ENCODE data around the gene KIAA1958. TPM values are rescaled to one million over a fixed set of nuclear protein-coding genes. Genes with fewer than 3 reads are reported as not detected.
"Not testable (repeated sequence)": the region's sequence is repeated elsewhere in the genome, so short reads cannot be mapped to it uniquely, and the experiment has no call there.

The KIAA1958 gene
- total RNA-seq, 2 experiments from 2014 or later, result 5.6 to 6.8 TPM

DNA sequence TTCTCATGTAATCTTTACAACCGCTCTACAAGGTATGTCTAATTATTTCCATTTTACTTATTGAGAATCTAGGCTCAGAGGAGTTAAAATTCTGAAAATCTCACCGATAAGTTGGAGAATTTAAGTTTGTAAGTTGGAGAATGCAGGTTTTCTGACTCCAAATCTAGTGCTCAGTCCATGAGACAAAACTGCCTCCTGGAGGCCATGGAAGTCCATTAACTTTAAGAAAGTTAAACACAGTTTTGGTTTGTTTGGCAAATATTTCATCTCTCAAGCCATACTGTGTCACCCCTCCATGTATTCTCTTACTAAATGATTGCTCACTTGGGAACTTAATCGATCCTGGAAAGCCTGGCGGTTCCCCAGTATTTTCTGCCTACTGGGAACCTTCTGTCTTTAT, 178.7 kb downstream of the KIAA1958 start:
- Histone ChIP-seq H3K36me3 (ENCODE audit: insufficient read depth, low read length) (no peaks in the 10 kb centered on the region), H3K27me3 (ENCODE audit: control insufficient read depth in 1 of 2, insufficient read depth in 2 of 2, low read length in 2 of 2) (no peaks in the 10 kb centered on the region), H3K27ac (ENCODE audit: low read depth in 1 of 2, low read length in 2 of 2) (no peak overlapping the region), H3K9me3 (ENCODE audit: control insufficient read depth in 1 of 2, insufficient read depth in 1 of 2, low read length in 2 of 2) (no peaks in the 10 kb centered on the region), H3K4me3 (ENCODE audit: low read length) (no peak overlapping the region), H3K4me1 (ENCODE audit: insufficient read depth, low read length) (no peaks in the 10 kb centered on the region)
- Mint-ChIP-seq H3K9me3 (no peaks in the 10 kb centered on the region), H3K4me3 (no peak overlapping the region), H3K27ac (no peak overlapping the region), H3K36me3 (ENCODE audit: low read depth) (no peaks in the 10 kb centered on the region), H3K4me1 (ENCODE audit: low read depth) (no peaks in the 10 kb centered on the region), H3K27me3 (no peaks in the 10 kb centered on the region)
- DNase-seq (peak in 2 of 14 experiments; percentile 4), ATAC-seq (ENCODE audit: poor library complexity) (no peak)
- POLR2A ChIA-PET, result no interaction called here
- intact Hi-C loops (cut with DNase I, micrococcal nuclease), result no loop called here
- TF ChIP-seq, protein P1, sequence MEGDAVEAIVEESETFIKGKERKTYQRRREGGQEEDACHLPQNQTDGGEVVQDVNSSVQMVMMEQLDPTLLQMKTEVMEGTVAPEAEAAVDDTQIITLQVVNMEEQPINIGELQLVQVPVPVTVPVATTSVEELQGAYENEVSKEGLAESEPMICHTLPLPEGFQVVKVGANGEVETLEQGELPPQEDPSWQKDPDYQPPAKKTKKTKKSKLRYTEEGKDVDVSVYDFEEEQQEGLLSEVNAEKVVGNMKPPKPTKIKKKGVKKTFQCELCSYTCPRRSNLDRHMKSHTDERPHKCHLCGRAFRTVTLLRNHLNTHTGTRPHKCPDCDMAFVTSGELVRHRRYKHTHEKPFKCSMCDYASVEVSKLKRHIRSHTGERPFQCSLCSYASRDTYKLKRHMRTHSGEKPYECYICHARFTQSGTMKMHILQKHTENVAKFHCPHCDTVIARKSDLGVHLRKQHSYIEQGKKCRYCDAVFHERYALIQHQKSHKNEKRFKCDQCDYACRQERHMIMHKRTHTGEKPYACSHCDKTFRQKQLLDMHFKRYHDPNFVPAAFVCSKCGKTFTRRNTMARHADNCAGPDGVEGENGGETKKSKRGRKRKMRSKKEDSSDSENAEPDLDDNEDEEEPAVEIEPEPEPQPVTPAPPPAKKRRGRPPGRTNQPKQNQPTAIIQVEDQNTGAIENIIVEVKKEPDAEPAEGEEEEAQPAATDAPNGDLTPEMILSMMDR (IDR thresholded peaks at IDR 0.05), result no peak
- CTCF ChIA-PET, result no interaction called here

DNA sequence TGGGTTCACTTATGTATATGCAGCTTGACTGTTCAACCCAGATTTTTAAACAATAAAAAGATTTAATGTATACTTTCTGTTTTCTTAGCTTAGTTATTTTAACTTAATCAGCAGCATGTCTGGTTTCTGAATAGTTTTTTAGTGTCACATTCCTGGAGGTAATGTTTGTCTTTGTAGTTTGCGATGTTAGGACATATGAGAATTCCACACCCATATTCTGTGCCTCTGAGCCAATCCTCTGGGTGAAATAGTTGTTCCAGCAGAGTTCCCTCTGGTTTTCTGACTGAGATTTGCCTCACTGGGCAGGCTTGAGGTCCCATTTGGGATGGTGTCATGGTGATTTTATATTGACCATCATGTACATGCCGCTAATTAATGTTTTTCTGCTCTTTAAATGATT, 182.7 kb downstream of the KIAA1958 start:
- TF ChIP-seq, protein P1 (IDR thresholded peaks at IDR 0.05), result no peak
- no peak overlapping the region for H3K4me3 ChIP-seq (ENCODE audit: low read length)
- ATAC-seq (ENCODE audit: poor library complexity) (no peak), DNase-seq (no peak)
- H3K36me3 Mint-ChIP-seq (ENCODE audit: low read depth), result no peaks in the 10 kb centered on the region
- ChIA-PET CTCF (no interaction called here), POLR2A (no interaction called here)
- no peaks in the 10 kb centered on the region for H3K9me3 Mint-ChIP-seq
- H3K27me3 ChIP-seq (ENCODE audit: control insufficient read depth in 1 of 2, insufficient read depth in 2 of 2, low read length in 2 of 2), result no peaks in the 10 kb centered on the region
- no peak overlapping the region for H3K27ac ChIP-seq (ENCODE audit: low read depth in 1 of 2, low read length in 2 of 2)
- no peak overlapping the region for H3K27ac Mint-ChIP-seq
- H3K27me3 Mint-ChIP-seq, result no peaks in the 10 kb centered on the region
- intact Hi-C loops (cut with DNase I, micrococcal nuclease), result no loop called here
- no peaks in the 10 kb centered on the region for H3K4me1 Mint-ChIP-seq (ENCODE audit: low read depth)
- no peak overlapping the region for H3K4me3 Mint-ChIP-seq
- H3K36me3 ChIP-seq (ENCODE audit: insufficient read depth, low read length), result no peaks in the 10 kb centered on the region
- H3K9me3 ChIP-seq (ENCODE audit: control insufficient read depth in 1 of 2, insufficient read depth in 1 of 2, low read length in 2 of 2), result no peaks in the 10 kb centered on the region
- no peaks in the 10 kb centered on the region for H3K4me1 ChIP-seq (ENCODE audit: insufficient read depth, low read length)

DNA sequence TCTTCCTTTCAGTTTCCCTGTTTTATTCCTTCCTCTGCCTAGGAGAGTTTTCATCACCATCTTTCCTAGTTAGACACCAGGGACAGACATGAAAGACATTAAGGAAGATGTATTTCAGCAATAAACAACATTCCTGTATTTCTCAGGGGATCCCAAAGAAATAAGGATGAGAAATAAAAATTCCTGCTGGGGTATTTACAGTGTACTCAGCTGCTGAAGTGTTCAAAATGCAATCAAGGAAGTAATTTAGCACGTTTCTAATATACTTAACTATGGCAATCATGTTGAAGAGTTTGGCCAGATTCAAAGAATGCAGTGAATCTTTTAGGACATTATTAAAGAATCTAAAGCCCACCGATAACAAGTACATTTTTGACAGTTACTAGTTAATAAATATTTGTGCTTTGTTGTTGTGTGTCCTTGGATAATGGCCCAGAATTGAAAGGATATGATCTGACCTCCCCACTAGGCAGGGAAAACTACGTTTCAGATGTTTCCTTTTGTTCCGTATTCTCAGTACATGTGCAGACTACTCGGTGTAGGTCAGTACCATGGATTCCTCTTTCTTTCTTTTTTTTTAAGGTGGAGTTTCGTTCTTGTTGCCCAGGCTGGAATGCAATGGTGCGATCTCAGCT, 184.5 kb downstream of the KIAA1958 start:
- intact Hi-C loops (cut with DNase I, micrococcal nuclease), result no loop called here
- Histone ChIP-seq H3K4me1 (ENCODE audit: insufficient read depth, low read length) (no peaks in the 10 kb centered on the region), H3K27ac (ENCODE audit: low read depth in 1 of 2, low read length in 2 of 2) (no peak overlapping the region), H3K9me3 (ENCODE audit: control insufficient read depth in 1 of 2, insufficient read depth in 1 of 2, low read length in 2 of 2) (no peaks in the 10 kb centered on the region), H3K36me3 (ENCODE audit: insufficient read depth, low read length) (no peaks in the 10 kb centered on the region), H3K27me3 (ENCODE audit: control insufficient read depth in 1 of 2, insufficient read depth in 2 of 2, low read length in 2 of 2) (no peaks in the 10 kb centered on the region), H3K4me3 (ENCODE audit: low read length) (no peak overlapping the region)
- ChIA-PET CTCF (no interaction called here), POLR2A (no interaction called here)
- Mint-ChIP-seq H3K4me3 (no peak overlapping the region), H3K9me3 (no peaks in the 10 kb centered on the region), H3K4me1 (ENCODE audit: low read depth) (no peaks in the 10 kb centered on the region), H3K36me3 (ENCODE audit: low read depth) (no peaks in the 10 kb centered on the region), H3K27ac (no peak overlapping the region), H3K27me3 (no peaks in the 10 kb centered on the region)
- ATAC-seq (ENCODE audit: poor library complexity) (no peak), DNase-seq (no peak)
- TF ChIP-seq, protein P1 (IDR thresholded peaks at IDR 0.05), result no peak

DNA sequence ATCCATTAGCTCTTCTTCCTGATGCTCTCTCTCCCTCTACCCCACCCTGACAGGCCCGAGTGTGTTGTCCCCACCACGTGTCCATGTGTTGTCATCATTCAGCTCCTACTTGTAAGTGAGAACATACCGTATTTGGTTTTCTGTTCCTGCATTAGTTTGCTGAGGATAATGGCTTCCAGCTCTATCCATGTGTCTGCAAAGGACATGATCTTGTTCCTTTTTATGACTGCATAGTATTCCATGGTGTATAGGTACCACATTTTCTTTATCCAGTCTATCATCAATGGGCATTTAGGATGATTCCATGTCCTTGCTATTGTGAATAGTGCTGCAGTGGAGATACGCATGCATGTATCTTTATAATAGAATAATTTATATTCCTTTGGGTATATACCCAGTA, 186.6 kb downstream of the KIAA1958 start:
- intact Hi-C loops (cut with DNase I, micrococcal nuclease); H3K27me3 ChIP-seq (ENCODE audit: control insufficient read depth in 1 of 2, insufficient read depth in 2 of 2, low read length in 2 of 2); H3K36me3 Mint-ChIP-seq (ENCODE audit: low read depth); CTCF ChIA-PET; H3K27me3 Mint-ChIP-seq; H3K27ac Mint-ChIP-seq; ATAC-seq (ENCODE audit: poor library complexity); H3K4me1 ChIP-seq (ENCODE audit: insufficient read depth, low read length); POLR2A ChIA-PET; H3K4me1 Mint-ChIP-seq (ENCODE audit: low read depth); H3K4me3 Mint-ChIP-seq; H3K4me3 ChIP-seq (ENCODE audit: low read length); DNase-seq; H3K27ac ChIP-seq (ENCODE audit: low read depth in 1 of 2, low read length in 2 of 2); H3K9me3 Mint-ChIP-seq; H3K36me3 ChIP-seq (ENCODE audit: insufficient read depth, low read length): not testable (repeated sequence)
- peaks cover 0 to 12% of the 10 kb centered on the region in 2 experiments for H3K9me3 ChIP-seq (ENCODE audit: control insufficient read depth in 1 of 2, insufficient read depth in 1 of 2, low read length in 2 of 2)

All from CD4-positive, alpha-beta T cell (primary cell).